Activated CD4-positive, alpha-beta T cell treated with anti-CD3 and anti-CD28 coated beads for 1 hour (primary cell): ENCODE measurements around the gene PAX5.

Source experiments
- DNase-seq: peaks from one replicate; pipeline ENCODE4 v3.0.0-alpha.2; 2020

PAX5 gene

GRCh38 chr9:36928210-36928609 is 105.9 kb downstream of the PAX5 start:
- DNase-seq = no peak

- DNase-seq = no peak
Observed at GRCh38 chr9:36924757-36925432, 109.2 kb downstream of the PAX5 start.

GRCh38 chr9:36924071-36924470 is 110.0 kb downstream of the PAX5 start:
- no peak for DNase-seq

GRCh38 chr9:36923025-36923625 is 110.9 kb downstream of the PAX5 start:
- DNase-seq = no peak

GRCh38 chr9:36922548-36922947 is 111.5 kb downstream of the PAX5 start:
- no peak for DNase-seq

- no peak for DNase-seq
Observed at GRCh38 chr9:36914212-36914577, 119.9 kb downstream of the PAX5 start.

GRCh38 chr9:36913393-36914211 is 120.5 kb downstream of the PAX5 start:
- DNase-seq = no peak

- no peak for DNase-seq
Observed at GRCh38 chr9:36912620-36913019, 121.4 kb downstream of the PAX5 start.

GRCh38 chr9:36911601-36912412 is 122.3 kb downstream of the PAX5 start:
- no peak for DNase-seq

GRCh38 chr9:36911037-36911436 is 123.0 kb downstream of the PAX5 start:
- DNase-seq = no peak

- DNase-seq = no peak
Observed at GRCh38 chr9:36906492-36906891, 127.6 kb downstream of the PAX5 start.

GRCh38 chr9:36905101-36906066 is 128.7 kb downstream of the PAX5 start:
- no peak for DNase-seq

- DNase-seq = no peak
Observed at GRCh38 chr9:36903541-36904435, 130.3 kb downstream of the PAX5 start.

- DNase-seq = no peak
Observed at GRCh38 chr9:36902861-36903524, 131.1 kb downstream of the PAX5 start.

- DNase-seq = no peak
Observed at GRCh38 chr9:36902080-36902716, 131.9 kb downstream of the PAX5 start.

GRCh38 chr9:36901528-36901927 is 132.5 kb downstream of the PAX5 start:
- no peak for DNase-seq

- no peak for DNase-seq
Observed at GRCh38 chr9:36900856-36901220, 133.2 kb downstream of the PAX5 start.

GRCh38 chr9:36900136-36900855 is 133.8 kb downstream of the PAX5 start:
- DNase-seq = no peak

GRCh38 chr9:36899406-36899805 is 134.7 kb downstream of the PAX5 start:
- DNase-seq = no peak
